Endothelial cell of umbilical vein (primary cell): Measurements from ENCODE around the gene DOCK1. TPM values are rescaled to one million over a fixed set of nuclear protein-coding genes. Genes with fewer than 3 reads are reported as not detected.

Experiments
- BruUV-seq: library from RNA; stranded (reverse); fragments of 400-500 nt; replicated peaks from 2 replicates; lab custom pipeline; 2021; lab: Mats Ljungman, UMichigan
- CTCF ChIA-PET: fragments of 300-600, 350-600 bp; sonication (Branson Sonifier 250); formaldehyde crosslinking; loops from one replicate; lab custom pipeline; 2021; ENCODE audit warnings: antibody characterized with exemption, inconsistent platforms; lab: Charles Lee
- POLR2A ChIA-PET: fragments of 300-600, 350-600 bp; sonication (Branson Sonifier 250); formaldehyde crosslinking; loops from one replicate; lab custom pipeline; 2021; ENCODE audit warnings: antibody characterized with exemption, inconsistent platforms; lab: Charles Lee
- DNase-seq: peaks from one replicate; pipeline ENCODE4 v3.0.0-alpha.2; 2011; ENCODE audit warnings: low read depth, low spot score
- FAIRE-seq: peaks from 2 replicates; lab custom pipeline; 2011; peaks lifted over from hg19 to GRCh38; lab: Jason Lieb, UNC
- H2AFZ ChIP-seq: 2 replicates; pipeline ENCODE4 v1.6.0; 2012; ENCODE audit warnings: low read depth, low read length, control low read depth, inconsistent platforms
- H3K27ac ChIP-seq: 2 replicates; pipeline ENCODE4 v1.5.1; 2011; ENCODE audit warnings: low read depth, mild to moderate bottlenecking, control low read depth, low read length, moderate library complexity; ENCODE audit not compliant: insufficient read depth
- H3K27me3 ChIP-seq, 2 experiments: 2 replicates each; pipeline versions ENCODE4 v1.6.0 to v1.6.1; 2011; ENCODE audit warnings: low read length in 2 of 2, mixed read lengths in 1 of 2; ENCODE audit not compliant: control insufficient read depth in 2 of 2, insufficient read depth in 2 of 2
- H3K36me3 ChIP-seq, 2 experiments: 2 replicates in 1 of 2; 3 replicates in 1 of 2; pipeline ENCODE4 v1.5.1; 2011; ENCODE audit warnings: low read length in 2 of 2, mild to moderate bottlenecking in 1 of 2, moderate library complexity in 1 of 2; ENCODE audit not compliant: control insufficient read depth in 2 of 2, insufficient read depth in 2 of 2; ENCODE audit errors: extremely low read depth in 1 of 2
- H3K4me1 ChIP-seq: 3 replicates; pipeline ENCODE4 v1.5.1; 2011; ENCODE audit warnings: mild to moderate bottlenecking, low read length; ENCODE audit not compliant: control insufficient read depth, insufficient read depth; ENCODE audit errors: extremely low read depth
- H3K4me2 ChIP-seq: 2 replicates; pipeline ENCODE4 v1.6.1; 2011; ENCODE audit warnings: low read length, control low read depth, mixed read lengths; ENCODE audit not compliant: insufficient read depth
- H3K4me3 ChIP-seq, 3 experiments: fragments of 200-600 bp in 1 of 3; sonication (generic), shearing (Covaris generic) in 1 of 3; replicated peaks in 1 of 3; 2 replicates each; pipeline ENCODE4 v1.5.1; 2011 to 2016; ENCODE audit warnings: control low read depth in 3 of 3, low read length in 3 of 3, mild to moderate bottlenecking in 2 of 3, inconsistent platforms in 1 of 3, low read depth in 1 of 3, moderate library complexity in 1 of 3; ENCODE audit not compliant: insufficient read depth in 1 of 3
- H3K79me2 ChIP-seq: 2 replicates; pipeline ENCODE4 v1.6.0; 2012; ENCODE audit warnings: low read length, inconsistent platforms; ENCODE audit not compliant: control insufficient read depth, insufficient read depth
- H3K9ac ChIP-seq: replicated peaks from 2 replicates; pipeline ENCODE3; 2011; ENCODE audit warnings: low read length, control low read depth; ENCODE audit not compliant: insufficient read depth; ENCODE audit errors: extremely low read depth
- H3K9me1 ChIP-seq: replicated peaks from 3 replicates; pipeline ENCODE4 v1.6.0; 2011; ENCODE audit warnings: mild to moderate bottlenecking, low read length; ENCODE audit not compliant: control insufficient read depth, insufficient read depth; ENCODE audit errors: extremely low read depth
- H3K9me3 ChIP-seq: replicated peaks from 2 replicates; pipeline ENCODE4 v1.5.1; 2012; ENCODE audit warnings: low read length, inconsistent platforms; ENCODE audit not compliant: control insufficient read depth, insufficient read depth
- H4K20me1 ChIP-seq: replicated peaks from 2 replicates; pipeline ENCODE3; 2011; ENCODE audit warnings: mild to moderate bottlenecking, low read length; ENCODE audit not compliant: control insufficient read depth, insufficient read depth; ENCODE audit errors: extremely low read depth
- CTCF ChIP-seq, 2 donors: IDR thresholded peaks; 1 replicate in 1 of 2; 2 replicates in 1 of 2; pipeline ENCODE4 v1.5.1; 2011; ENCODE audit warnings: low read length in 2 of 2, mild to moderate bottlenecking in 2 of 2, moderate library complexity in 2 of 2, control low read depth in 1 of 2, inconsistent platforms in 1 of 2, low read depth in 1 of 2; ENCODE audit not compliant: insufficient read depth in 1 of 2; ENCODE audit errors: extremely low read depth in 1 of 2
- EZH2 ChIP-seq: IDR thresholded peaks from 2 replicates; pipeline ENCODE4 v1.6.1; 2012; ENCODE audit warnings: borderline replicate concordance, low read depth, mild to moderate bottlenecking, moderate library complexity, low read length, inconsistent platforms; ENCODE audit not compliant: severe bottlenecking
- FOS ChIP-seq: IDR thresholded peaks from 2 replicates; pipeline ENCODE4 v1.6.1; 2011; ENCODE audit warnings: mild to moderate bottlenecking, low read length, moderate library complexity, borderline replicate concordance; ENCODE audit not compliant: insufficient read depth
- GATA2 ChIP-seq: IDR thresholded peaks from 2 replicates; pipeline ENCODE4 v1.7.0; 2011; ENCODE audit warnings: low read depth, mild to moderate bottlenecking, moderate library complexity, mixed read lengths, low read length; ENCODE audit not compliant: insufficient read length, insufficient read depth
- JUN ChIP-seq: IDR thresholded peaks from 2 replicates; pipeline ENCODE4 v1.6.1; 2011; ENCODE audit warnings: borderline replicate concordance, low read depth; ENCODE audit not compliant: insufficient read length, insufficient read depth
- MAX ChIP-seq: IDR thresholded peaks from 2 replicates; pipeline ENCODE4 v1.6.1; 2011; ENCODE audit not compliant: insufficient read depth, insufficient read length
- MYC ChIP-seq: IDR thresholded peaks from one replicate; pipeline ENCODE4 v1.6.1; 2011; ENCODE audit warnings: mild to moderate bottlenecking, low read depth, low read length
- POLR2A ChIP-seq: IDR thresholded peaks from 2 replicates; pipeline ENCODE4 v1.6.1; 2012; ENCODE audit warnings: low read depth, mild to moderate bottlenecking, control low read depth, low read length
- POLR2AphosphoS5 ChIP-seq: IDR thresholded peaks from 2 replicates; pipeline ENCODE4 v1.6.1; 2012; ENCODE audit warnings: low read depth, mild to moderate bottlenecking, control low read depth, low read length, moderate library complexity; ENCODE audit not compliant: insufficient read depth
- dilution Hi-C: fragments of 300-500 bp; cut with MboI; formaldehyde crosslinking; loops from one replicate; pipeline ENCODE4 v1.15.0; 2019; ENCODE audit warnings: low sequenced_read_pairs; ENCODE audit not compliant: extremely low pct_ligation_motif_present
- intact Hi-C: fragments of 100-400 bp; cut with micrococcal nuclease; formaldehyde crosslinking; loops from one replicate; pipeline ENCODE4 v1.10.0; 2022
- polyA plus RNA-seq, 4 experiments: library from polyadenylated mRNA; depleted of rRNA in 3 of 4; stranded (reverse) in 3 of 4; unstranded in 1 of 4; fragments of >200 nt; gene quantifications; 2 replicates each; pipeline versions ENCODE4 v1.2.1 to v1.2.3, GENCODE V29; 2011 to 2012; ENCODE audit warnings: missing spikeins in 1 of 4
- total RNA-seq: library from RNA; stranded (reverse); gene quantifications from 2 replicates; pipeline ENCODE4 v1.2.3, GENCODE V29; 2021

The DOCK1 gene
- total and polyA plus RNA-seq, 2 donors (not counting 3 experiments of a cell fraction or from before 2014, with no cell fraction given) = 22.5 to 83.1 TPM

GRCh38 chr10:127431525-127431924 is 526.3 kb downstream of the DOCK1 start:
- dilution Hi-C loops = no loop called here
- Histone ChIP-seq H3K79me2 (no peaks in the 10 kb centered on the region), H3K4me1 (no peaks in the 10 kb centered on the region), H3K9me1 (no peaks in the 10 kb centered on the region), H2AFZ (no peak overlapping the region), H4K20me1 (no peaks in the 10 kb centered on the region), H3K36me3 (peaks cover under 1 to 16% of the 10 kb centered on the region in 2 experiments), H3K4me3 (no peak overlapping the region), H3K4me2 (no peak overlapping the region), H3K9me3 (no peaks in the 10 kb centered on the region), H3K27ac (no peak overlapping the region), H3K9ac (no peak overlapping the region), H3K27me3 (no peaks in the 10 kb centered on the region)
- TF ChIP-seq POLR2A (no peak), GATA2 (no peak), FOS (no peak), CTCF (IDR thresholded peaks at IDR 0.05; ENCODE audit: extremely low read depth in 1 of 2, insufficient read depth in 1 of 2, low read depth in 1 of 2, low read length in 2 of 2) (no peak), EZH2 (no peak), MAX (no peak), JUN (no peak), MYC (no peak), POLR2AphosphoS5 (no peak)
- FAIRE-seq = no peak
- no peak for DNase-seq
- POLR2A ChIA-PET = no interaction called here
- intact Hi-C loops = no loop called here
- BruUV-seq = no TSS peak
- CTCF ChIA-PET = interaction anchor here (0.6 kb wide), 1 partner anchor 512 kb away, joined by 4 read pairs; no protein-coding TSS in a partner anchor
